ENCODE data around the gene ANKRD50.

DNA sequence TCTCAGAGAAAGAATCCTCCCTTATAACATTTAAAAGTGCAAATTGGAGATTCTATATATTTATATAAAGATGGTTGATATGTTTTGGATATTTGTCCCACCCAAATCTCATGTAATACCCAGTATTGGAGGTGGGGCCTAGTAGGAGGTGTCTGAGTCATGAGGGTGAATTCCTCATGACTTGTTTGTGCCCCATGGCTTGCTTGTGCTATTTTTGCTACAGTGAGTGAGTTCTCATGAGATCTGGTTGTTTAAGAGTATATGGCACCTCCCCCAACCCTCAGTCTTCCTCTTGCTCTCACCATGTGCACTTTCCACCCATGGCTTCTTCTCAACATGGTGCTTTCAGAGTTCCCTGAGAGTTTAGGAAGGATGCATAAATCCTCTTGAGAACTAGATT lies 9.5 kb upstream of the ANKRD50 start:
- TF ChIP-seq, protein P1, sequence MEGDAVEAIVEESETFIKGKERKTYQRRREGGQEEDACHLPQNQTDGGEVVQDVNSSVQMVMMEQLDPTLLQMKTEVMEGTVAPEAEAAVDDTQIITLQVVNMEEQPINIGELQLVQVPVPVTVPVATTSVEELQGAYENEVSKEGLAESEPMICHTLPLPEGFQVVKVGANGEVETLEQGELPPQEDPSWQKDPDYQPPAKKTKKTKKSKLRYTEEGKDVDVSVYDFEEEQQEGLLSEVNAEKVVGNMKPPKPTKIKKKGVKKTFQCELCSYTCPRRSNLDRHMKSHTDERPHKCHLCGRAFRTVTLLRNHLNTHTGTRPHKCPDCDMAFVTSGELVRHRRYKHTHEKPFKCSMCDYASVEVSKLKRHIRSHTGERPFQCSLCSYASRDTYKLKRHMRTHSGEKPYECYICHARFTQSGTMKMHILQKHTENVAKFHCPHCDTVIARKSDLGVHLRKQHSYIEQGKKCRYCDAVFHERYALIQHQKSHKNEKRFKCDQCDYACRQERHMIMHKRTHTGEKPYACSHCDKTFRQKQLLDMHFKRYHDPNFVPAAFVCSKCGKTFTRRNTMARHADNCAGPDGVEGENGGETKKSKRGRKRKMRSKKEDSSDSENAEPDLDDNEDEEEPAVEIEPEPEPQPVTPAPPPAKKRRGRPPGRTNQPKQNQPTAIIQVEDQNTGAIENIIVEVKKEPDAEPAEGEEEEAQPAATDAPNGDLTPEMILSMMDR (IDR thresholded peaks at IDR 0.05), result no peak
- TF ChIP-seq POLR2AphosphoS5 (IDR thresholded peaks at IDR 0.05; ENCODE audit: low read depth, low read length), result no peak

Data from Panc1 (cell line).